AG04450 (cell line): ENCODE data around the gene CYP4A11. TPM values are rescaled to one million over a fixed set of nuclear protein-coding genes. Genes with fewer than 3 reads are reported as not detected.
"Not testable (repeated sequence)": the region's sequence is repeated elsewhere in the genome, so short reads cannot be mapped to it uniquely, and the experiment has no call there.

Source experiments
- CTCF ChIA-PET: fragments of 300-600, 350-600 bp; formaldehyde crosslinking; extraction: SDS; loops from one replicate; lab custom pipeline; 2022; ENCODE audit warnings: antibody characterized with exemption, inconsistent platforms; lab: Charles Lee
- POLR2A ChIA-PET: fragments of 350-600 bp; formaldehyde crosslinking; extraction: SDS; loops from one replicate; lab custom pipeline; 2021; ENCODE audit warnings: antibody characterized with exemption, inconsistent platforms; lab: Yijun Ruan, JAX
- DNase-seq: peaks from one replicate; pipeline ENCODE4 v3.0.0-alpha.2; 2011; ENCODE audit warnings: low read depth, low spot score
- H3K27ac ChIP-seq: one replicate; pipeline ENCODE4 v1.5.1; 2012; ENCODE audit warnings: low read depth, low read length, control low read depth
- H3K27me3 ChIP-seq: one replicate; pipeline ENCODE4 v1.6.0; 2012; ENCODE audit warnings: low read length; ENCODE audit not compliant: control insufficient read depth, insufficient read depth
- H3K4me3 ChIP-seq: 2 replicates; pipeline ENCODE4 v1.5.1; 2011; ENCODE audit warnings: mild to moderate bottlenecking, low read depth, low read length, control low read depth
- H3K9me3 ChIP-seq: 2 replicates; pipeline ENCODE4 v1.5.1; 2012; ENCODE audit warnings: low read length; ENCODE audit not compliant: control insufficient read depth, insufficient read depth
- polyA minus RNA-seq: library from RNA; depleted of rRNA, polyadenylated mRNA; stranded (reverse); fragments of >200 nt; gene quantifications from 2 replicates; pipeline ENCODE4 v1.2.3, GENCODE V29; 2011; rRNA and poly(A)+ RNA removed
- polyA plus RNA-seq: library from polyadenylated mRNA; depleted of rRNA; stranded (reverse); fragments of >200 nt; gene quantifications from 2 replicates; pipeline ENCODE4 v1.2.3, GENCODE V29; 2011; rRNA removed
- TF ChIP-seq, protein P1 (sequence below): IDR thresholded peaks from 2 replicates; pipeline ENCODE4 v1.5.1; 2011; ENCODE audit warnings: low read depth, low read length, control low read depth, inconsistent platforms

The CYP4A11 gene, protein sequence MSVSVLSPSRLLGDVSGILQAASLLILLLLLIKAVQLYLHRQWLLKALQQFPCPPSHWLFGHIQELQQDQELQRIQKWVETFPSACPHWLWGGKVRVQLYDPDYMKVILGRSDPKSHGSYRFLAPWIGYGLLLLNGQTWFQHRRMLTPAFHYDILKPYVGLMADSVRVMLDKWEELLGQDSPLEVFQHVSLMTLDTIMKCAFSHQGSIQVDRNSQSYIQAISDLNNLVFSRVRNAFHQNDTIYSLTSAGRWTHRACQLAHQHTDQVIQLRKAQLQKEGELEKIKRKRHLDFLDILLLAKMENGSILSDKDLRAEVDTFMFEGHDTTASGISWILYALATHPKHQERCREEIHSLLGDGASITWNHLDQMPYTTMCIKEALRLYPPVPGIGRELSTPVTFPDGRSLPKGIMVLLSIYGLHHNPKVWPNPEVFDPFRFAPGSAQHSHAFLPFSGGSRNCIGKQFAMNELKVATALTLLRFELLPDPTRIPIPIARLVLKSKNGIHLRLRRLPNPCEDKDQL
- polyA plus RNA-seq (not detected in 2 replicates), polyA minus RNA-seq (not detected in 2 replicates)

DNA sequence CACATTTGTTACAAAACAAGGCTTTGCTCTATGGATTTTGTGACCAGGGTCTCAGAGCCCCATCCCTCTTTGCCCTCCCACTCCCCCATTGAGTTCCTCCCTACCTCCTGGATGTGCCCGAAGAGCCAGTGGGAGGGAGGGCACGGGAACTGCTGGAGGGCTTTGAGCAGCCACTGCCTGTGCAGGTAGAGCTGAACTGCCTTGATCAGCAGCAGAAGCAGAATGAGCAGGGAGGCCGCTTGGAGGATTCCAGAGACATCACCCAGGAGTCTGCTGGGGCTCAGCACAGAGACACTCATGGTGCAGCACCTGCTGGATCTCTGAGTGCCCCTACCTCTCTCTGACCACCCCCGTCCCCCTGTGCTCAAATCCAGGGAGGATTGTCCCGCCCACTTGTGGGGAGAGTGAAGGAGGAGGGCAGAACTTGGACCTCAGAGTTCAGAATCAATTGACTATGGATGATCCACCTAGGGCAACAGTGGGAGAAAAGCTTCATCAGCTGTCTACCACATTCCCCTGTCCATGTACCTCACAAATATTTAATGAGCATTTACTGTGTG, at the start of gene CYP4A11:
TSS of gene CYP4A11 (minus strand) at position 342 of the 560 bp plus-strand sequence. CDS start at position 299, 43 bp downstream.
- H3K9me3 ChIP-seq: no peaks in the 10 kb centered on the region
- POLR2A ChIA-PET: no interaction called here
- CTCF ChIA-PET: no interaction called here
- H3K27ac ChIP-seq: no peak within 1 kb of the TSS
- TF ChIP-seq, protein P1, sequence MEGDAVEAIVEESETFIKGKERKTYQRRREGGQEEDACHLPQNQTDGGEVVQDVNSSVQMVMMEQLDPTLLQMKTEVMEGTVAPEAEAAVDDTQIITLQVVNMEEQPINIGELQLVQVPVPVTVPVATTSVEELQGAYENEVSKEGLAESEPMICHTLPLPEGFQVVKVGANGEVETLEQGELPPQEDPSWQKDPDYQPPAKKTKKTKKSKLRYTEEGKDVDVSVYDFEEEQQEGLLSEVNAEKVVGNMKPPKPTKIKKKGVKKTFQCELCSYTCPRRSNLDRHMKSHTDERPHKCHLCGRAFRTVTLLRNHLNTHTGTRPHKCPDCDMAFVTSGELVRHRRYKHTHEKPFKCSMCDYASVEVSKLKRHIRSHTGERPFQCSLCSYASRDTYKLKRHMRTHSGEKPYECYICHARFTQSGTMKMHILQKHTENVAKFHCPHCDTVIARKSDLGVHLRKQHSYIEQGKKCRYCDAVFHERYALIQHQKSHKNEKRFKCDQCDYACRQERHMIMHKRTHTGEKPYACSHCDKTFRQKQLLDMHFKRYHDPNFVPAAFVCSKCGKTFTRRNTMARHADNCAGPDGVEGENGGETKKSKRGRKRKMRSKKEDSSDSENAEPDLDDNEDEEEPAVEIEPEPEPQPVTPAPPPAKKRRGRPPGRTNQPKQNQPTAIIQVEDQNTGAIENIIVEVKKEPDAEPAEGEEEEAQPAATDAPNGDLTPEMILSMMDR: no peak
- H3K27me3 ChIP-seq: no peaks in the 10 kb centered on the region
- no peak within 1 kb of the TSS for H3K4me3 ChIP-seq
- DNase-seq: no peak

DNA sequence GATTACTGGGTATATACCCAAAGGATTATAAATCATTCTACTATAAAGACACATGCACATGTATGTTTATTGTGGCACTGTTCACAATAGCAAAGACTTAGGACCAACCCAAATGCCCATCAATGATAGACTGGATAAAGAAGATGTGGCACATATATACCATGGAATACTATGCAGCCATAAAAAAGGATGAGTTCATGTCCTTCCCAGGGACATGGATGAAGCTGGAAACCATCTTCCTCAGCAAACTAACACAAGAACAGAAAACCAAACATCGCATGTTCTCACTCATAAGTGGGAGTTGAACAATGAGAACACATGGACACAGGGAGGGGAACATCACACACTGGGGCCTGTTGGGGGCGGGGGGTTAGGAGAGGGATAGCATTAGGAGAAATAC, 49.3 kb upstream of the CYP4A11 start:
- H3K27ac ChIP-seq, H3K27me3 ChIP-seq, H3K9me3 ChIP-seq, POLR2A ChIA-PET, DNase-seq, H3K4me3 ChIP-seq, CTCF ChIA-PET: not testable (repeated sequence)

DNA sequence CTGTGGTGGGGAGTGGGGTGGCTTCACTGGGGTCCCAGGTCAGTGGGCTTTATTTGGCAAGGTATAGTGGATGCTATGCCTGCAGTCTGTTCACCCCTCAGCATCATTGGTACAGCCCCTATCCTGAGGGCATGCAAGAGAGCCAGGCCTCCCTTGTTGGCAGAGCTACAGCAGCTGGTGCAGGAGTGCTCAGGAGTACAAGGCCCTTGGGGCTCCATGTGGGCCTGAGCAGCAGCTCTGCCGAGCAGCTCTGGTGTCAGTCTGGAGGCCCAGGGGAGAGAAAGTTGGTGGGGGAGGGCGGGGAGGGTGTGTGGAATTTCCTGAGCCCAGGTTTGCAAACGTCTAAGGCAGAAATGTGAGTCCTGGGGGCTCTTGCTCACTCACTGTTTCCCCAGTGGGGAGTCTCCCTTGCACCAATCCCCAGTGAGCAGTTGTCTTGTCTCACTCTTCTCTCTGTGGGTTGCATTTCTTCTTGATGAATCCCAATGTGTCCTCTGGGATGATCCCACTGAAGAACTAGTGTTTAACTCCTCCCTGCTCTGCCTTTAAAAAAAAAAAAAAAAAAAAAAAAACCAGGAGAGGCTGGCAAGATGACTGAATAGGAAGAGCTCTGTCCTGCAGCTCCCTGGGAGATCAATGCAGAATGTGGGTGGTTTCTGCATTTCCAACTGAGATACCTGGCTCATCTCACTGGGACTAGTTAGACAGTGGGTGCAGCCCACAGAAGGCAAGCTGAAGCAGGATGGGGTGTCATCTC, 42.7 kb upstream of the CYP4A11 start:
- DNase-seq: no peak
- POLR2A ChIA-PET: no interaction called here
- H3K27me3 ChIP-seq: no peaks in the 10 kb centered on the region
- no peak overlapping the region for H3K4me3 ChIP-seq
- CTCF ChIA-PET: interaction anchor here (0.6 kb wide), 1 partner anchor 239 kb away, joined by 3 read pairs; no protein-coding TSS in a partner anchor
- H3K9me3 ChIP-seq: peaks cover 6% of the 10 kb centered on the region; the same call in 1 of the 2 replicates
- TF ChIP-seq, protein P1: no peak
- H3K27ac ChIP-seq: no peak overlapping the region

DNA sequence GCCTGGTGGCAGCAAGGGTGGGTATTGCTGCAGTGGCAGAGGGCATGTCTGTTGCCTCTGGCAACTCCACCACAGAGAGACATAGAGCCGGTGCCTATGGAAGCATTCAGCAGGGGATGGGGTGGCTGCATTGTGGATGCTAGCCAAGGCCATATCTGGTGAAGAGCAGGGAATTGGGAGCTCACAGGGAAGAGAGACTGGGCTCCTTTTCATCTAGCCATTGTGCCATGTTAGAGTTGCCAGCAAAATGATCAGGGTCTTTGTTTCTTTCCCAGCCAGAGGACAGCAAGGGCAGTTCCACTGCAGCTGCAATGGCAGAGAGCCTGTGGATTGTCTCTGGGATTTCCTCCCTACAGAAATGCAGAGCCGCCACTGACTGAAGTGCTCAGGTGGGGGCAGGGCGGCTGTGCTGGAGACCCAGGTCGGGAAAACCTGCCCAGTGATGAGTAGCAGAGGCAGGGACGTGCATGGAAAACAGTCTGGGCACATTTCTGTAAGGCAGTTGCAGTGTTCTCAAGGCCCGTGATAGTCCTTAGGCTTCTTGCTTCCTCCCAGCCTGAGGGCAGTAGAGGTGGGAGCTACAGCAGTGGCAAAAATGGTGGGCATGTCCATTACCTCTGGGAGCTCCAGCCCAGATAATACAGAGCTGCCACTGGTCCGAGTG, 42.0 kb upstream of the CYP4A11 start:
- ChIA-PET POLR2A (no interaction called here), CTCF (no interaction called here)
- peaks cover 6% of the 10 kb centered on the region; the same call in 1 of the 2 replicates for H3K9me3 ChIP-seq
- H3K27ac ChIP-seq: no peak overlapping the region
- TF ChIP-seq, protein P1: no peak
- no peak overlapping the region for H3K4me3 ChIP-seq
- H3K27me3 ChIP-seq: no peaks in the 10 kb centered on the region
- no peak for DNase-seq

DNA sequence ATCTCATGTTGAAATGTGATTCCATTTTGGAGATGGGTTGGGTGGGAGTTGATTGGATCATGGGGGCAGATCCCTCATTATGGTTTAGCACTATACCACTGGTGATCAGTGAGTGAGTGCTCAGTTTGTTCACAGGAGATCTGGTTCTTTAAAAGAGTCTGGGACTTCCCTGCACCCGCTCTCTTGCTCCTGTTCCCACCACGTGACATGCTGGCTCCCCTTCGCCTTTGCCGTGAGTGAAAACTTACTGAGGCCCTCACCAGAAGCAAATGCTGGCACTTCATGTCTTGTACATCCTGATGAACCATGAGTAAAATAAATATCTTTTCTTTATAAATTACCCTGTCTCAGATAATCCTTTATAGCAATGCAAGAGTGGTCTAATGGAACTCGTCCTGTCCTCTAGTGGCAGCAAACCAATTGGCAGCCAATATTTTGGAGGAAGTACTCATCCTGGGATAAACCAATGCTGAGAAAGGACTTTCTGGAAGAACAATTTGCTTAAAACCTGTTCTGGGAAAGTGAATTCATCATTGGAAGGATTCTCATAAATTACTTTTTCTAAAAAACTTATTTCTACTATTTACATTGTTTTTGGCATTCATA, 27.8 kb upstream of the CYP4A11 start:
- H3K27me3 ChIP-seq: no peaks in the 10 kb centered on the region
- H3K4me3 ChIP-seq: no peak overlapping the region
- DNase-seq: no peak
- CTCF ChIA-PET: no interaction called here
- TF ChIP-seq, protein P1: 0 out of 2 replicates have a peak, but pooled peaks have one; percentile 7
- H3K27ac ChIP-seq: no peak overlapping the region
- POLR2A ChIA-PET: no interaction called here
- H3K9me3 ChIP-seq: no peaks in the 10 kb centered on the region

DNA sequence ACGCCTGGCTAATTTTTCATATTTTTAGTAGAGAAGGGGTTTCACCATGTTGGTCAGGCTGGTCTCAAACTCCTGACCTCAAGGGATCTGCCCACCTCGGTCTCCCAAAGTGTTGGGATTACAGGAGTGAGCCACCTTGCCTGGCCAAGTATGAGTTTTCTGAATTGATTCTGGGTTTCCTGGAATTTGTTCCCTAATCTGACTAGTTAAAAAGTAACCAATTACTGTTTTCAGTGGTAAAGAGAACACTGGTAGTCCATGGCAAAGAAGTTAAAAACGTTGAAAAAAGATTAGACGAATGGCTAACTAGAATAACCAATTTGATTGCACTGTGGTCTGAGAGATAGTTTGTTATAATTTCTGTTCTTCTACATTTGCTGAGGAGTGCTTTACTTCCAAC, 21.0 kb upstream of the CYP4A11 start:
- H3K27me3 ChIP-seq, H3K4me3 ChIP-seq, H3K27ac ChIP-seq, DNase-seq, H3K9me3 ChIP-seq, CTCF ChIA-PET, POLR2A ChIA-PET: not testable (repeated sequence)
